ENCODE data around the gene ITGBL1.
A peak's percentile ranks its signal among the peaks of the same experiment; 100 is the strongest.

- TF ChIP-seq CTCF (IDR thresholded peaks at IDR 0.05; ENCODE audit: extremely low read depth in 1 of 2, insufficient read depth in 1 of 2, low read depth in 1 of 2, low read length in 2 of 2) = no peak
- TF ChIP-seq EZH2 (IDR thresholded peaks at IDR 0.05; ENCODE audit: borderline replicate concordance, low read depth, low read length, severe bottlenecking) = no peak
- TF ChIP-seq JUN (IDR thresholded peaks at IDR 0.05; ENCODE audit: borderline replicate concordance, insufficient read depth, insufficient read length, low read depth) = peak; percentile 1
- TF ChIP-seq POLR2A (IDR thresholded peaks at IDR 0.05; ENCODE audit: low read depth, low read length) = no peak
Measured at GRCh38 chr13:101523154-101524131, 71.0 kb downstream of the ITGBL1 start.

Data from endothelial cell of umbilical vein (primary cell).